GM12878 (cell line): ENCODE data around the gene UBAC2. TPM values are rescaled to one million over a fixed set of nuclear protein-coding genes. Genes with fewer than 3 reads are reported as not detected.

Source experiments
- ATAC-seq: fragments of 200-7000 bp; cut with Tn5 transposase; 3 replicates; pipeline ENCODE4 v1.9.1; 2020; ENCODE audit warnings: mild to moderate bottlenecking, moderate library complexity
- BruUV-seq: library from RNA; stranded (reverse); fragments of 400-500 nt; replicated peaks from 2 replicates; lab custom pipeline; 2021; lab: Mats Ljungman, UMichigan
- CTCF ChIA-PET: fragments of 300-600 bp; sonication (Branson Sonifier 250); formaldehyde crosslinking; extraction: SDS; loops from one replicate; lab custom pipeline; 2021; ENCODE audit warnings: inconsistent platforms; lab: Yijun Ruan, JAX
- POLR2A ChIA-PET: fragments of 350-600 bp; formaldehyde crosslinking; extraction: SDS; loops from one replicate; lab custom pipeline; 2021; ENCODE audit warnings: inconsistent platforms; lab: Charles Lee
- RAD21 ChIA-PET: fragments of 300-600 bp; sonication (Branson Sonifier 250); formaldehyde crosslinking; loops from one replicate; lab custom pipeline; 2023; ENCODE audit warnings: antibody characterized with exemption; ENCODE audit not compliant: unreplicated experiment; lab: Charles Lee
- SMC1A ChIA-PET: fragments of 300-600 bp; sonication (Branson Sonifier 250); formaldehyde crosslinking; loops from one replicate; lab custom pipeline; 2023; ENCODE audit not compliant: unreplicated experiment, uncharacterized antibody; lab: Charles Lee
- DNase-seq: peaks from one replicate; pipeline ENCODE4 v3.0.0-alpha.2; 2011; ENCODE audit warnings: low read depth, low spot score
- FAIRE-seq: peaks from 3 replicates; lab custom pipeline; 2011; peaks lifted over from hg19 to GRCh38; lab: Jason Lieb, UNC
- H2AFZ ChIP-seq: 2 replicates; pipeline ENCODE4 v1.6.0; 2011; ENCODE audit warnings: low read depth, low read length, control low read depth; ENCODE audit not compliant: control insufficient read depth
- H3K27ac ChIP-seq: 2 replicates; pipeline ENCODE4 v1.5.1; 2011; ENCODE audit warnings: control low read depth; ENCODE audit not compliant: control insufficient read depth, insufficient read depth
- H3K27me3 ChIP-seq, 2 experiments: replicated peaks in 1 of 2; 2 replicates each; pipeline versions ENCODE4 v1.6.0 to v1.6.1; 2011; ENCODE audit warnings: low read length in 1 of 2; ENCODE audit not compliant: control insufficient read depth in 2 of 2, insufficient read depth in 2 of 2
- H3K36me3 ChIP-seq, 2 experiments: 2 replicates each; pipeline ENCODE4 v1.5.1; 2011; ENCODE audit warnings: low read length in 1 of 2; ENCODE audit not compliant: control insufficient read depth in 2 of 2, insufficient read depth in 2 of 2
- H3K4me1 ChIP-seq: 2 replicates; pipeline ENCODE4 v1.6.1; 2011; ENCODE audit warnings: mild to moderate bottlenecking, low read length, moderate library complexity, mixed read lengths; ENCODE audit not compliant: control insufficient read depth, insufficient read depth
- H3K4me2 ChIP-seq: 2 replicates; pipeline ENCODE4 v1.6.0; 2011; ENCODE audit warnings: control low read depth; ENCODE audit not compliant: control insufficient read depth, insufficient read depth
- H3K4me3 ChIP-seq: fragments of 200-600 bp; sonication (generic); 2 replicates; pipeline ENCODE4 v1.5.1; 2016
- H3K79me2 ChIP-seq: 2 replicates; pipeline ENCODE4 v1.6.0; 2011; ENCODE audit warnings: low read length; ENCODE audit not compliant: control insufficient read depth, insufficient read depth
- H3K9ac ChIP-seq: 2 replicates; pipeline ENCODE4 v1.8.0; 2011; ENCODE audit warnings: low read length, control low read depth, mixed read lengths; ENCODE audit not compliant: control insufficient read depth, insufficient read depth
- H3K9me3 ChIP-seq: replicated peaks from 3 replicates; pipeline ENCODE4 v1.5.1; 2011; ENCODE audit warnings: mild to moderate bottlenecking, low read length; ENCODE audit not compliant: control insufficient read depth, insufficient read depth
- H4K20me1 ChIP-seq: 2 replicates; pipeline ENCODE4 v1.6.0; 2011; ENCODE audit not compliant: control insufficient read depth, insufficient read depth
- ASH2L ChIP-seq: fragments of 300-600, 200-600 bp; sonication (generic); IDR thresholded peaks from 2 replicates; pipeline ENCODE4 v1.6.1; 2017; ENCODE audit warnings: low read depth, mild to moderate bottlenecking, borderline replicate concordance
- ATF2 ChIP-seq: IDR thresholded peaks from 2 replicates; pipeline ENCODE4 v1.6.1; 2012; ENCODE audit warnings: low read length, inconsistent platforms
- CBX3 ChIP-seq: fragments of 200-600 bp; sonication (generic); IDR thresholded peaks from 2 replicates; pipeline ENCODE4 v1.6.1; 2016; ENCODE audit warnings: low read depth, borderline replicate concordance
- CHD1 ChIP-seq: IDR thresholded peaks from 2 replicates; pipeline ENCODE4 v1.6.1; 2012; ENCODE audit warnings: low read depth, low read length, improper control_type of control experiment
- E2F8 ChIP-seq: fragments of 450-650 bp; IDR thresholded peaks from 2 replicates; pipeline ENCODE4 v1.6.1; 2018; ENCODE audit warnings: mild to moderate bottlenecking, low read depth, moderate library complexity; ENCODE audit not compliant: partially characterized antibody
- GABPA ChIP-seq: IDR thresholded peaks from 2 replicates; pipeline ENCODE4 v1.6.1; 2014; ENCODE audit warnings: antibody characterized with exemption, low read depth, mild to moderate bottlenecking, inconsistent platforms
- MLLT1 ChIP-seq: fragments of 450-650 bp; IDR thresholded peaks from 2 replicates; pipeline ENCODE4 v1.6.1; 2016; ENCODE audit warnings: mild to moderate bottlenecking
- STAT3 ChIP-seq: IDR thresholded peaks from 2 replicates; pipeline ENCODE4 v1.6.1; 2011; ENCODE audit warnings: low read depth, low read length, improper control_type of control experiment
- TAF1 ChIP-seq: IDR thresholded peaks from 2 replicates; pipeline ENCODE4 v1.6.1; 2011; ENCODE audit warnings: mild to moderate bottlenecking, low read depth, low read length, borderline replicate concordance
- WGBS: methylation state at CpG from one replicate; pipeline ENCODE4 v1.1.6; 2016; ENCODE audit warnings: low lambda C conversion rate; ENCODE audit not compliant: insufficient replicate concordance, insufficient coverage; ENCODE audit errors: missing lambda C conversion rate; 5-methylcytosine and 5-hydroxymethylcytosine counted together
- in situ Hi-C: fragments of 300-500 bp; cut with MboI; formaldehyde crosslinking; loops from 9 replicates; pipeline ENCODE4 v1.14.3; 2018; ENCODE audit warnings: mixed read lengths
- intact Hi-C: fragments of 100-400 bp; cut with micrococcal nuclease; formaldehyde crosslinking; loops from one replicate; pipeline ENCODE4 v1.14.2; 2022; ENCODE audit not compliant: unreplicated experiment
- polyA plus RNA-seq, 11 experiments: library from polyadenylated mRNA; depleted of rRNA in 4 of 11; unstranded in 6 of 11; stranded (reverse) in 5 of 11; fragments of >200 nt; fragmentation: Nextera tagmentation in 4 of 11; fragmentation: Illumina TruSeq in 1 of 11; extraction: Ambion mirVana in 4 of 11; extraction: Trizol in 1 of 11; gene quantifications; 1 replicate in 1 of 11; 2 replicates in 10 of 11; pipeline versions ENCODE4 v1.2.1 to v1.2.3, GENCODE V29; 2011 to 2016; ENCODE audit warnings: inconsistent platforms in 2 of 11, missing spikeins in 2 of 11, low read depth in 1 of 11
- total RNA-seq, 4 experiments: library from RNA; depleted of rRNA in 3 of 4; stranded (reverse); fragments of >200 nt in 3 of 4; fragmentation: Illumina TruSeq in 1 of 4; extraction: Trizol in 1 of 4; gene quantifications; 2 replicates each; pipeline versions ENCODE4 v1.2.1 to v1.2.3, GENCODE V29; 2013 to 2021

UBAC2 gene
- total and polyA plus RNA-seq, 10 of the 15 experiments (the other 5 are each of a cell fraction or from before 2014, with no cell fraction given) = 3.0 to 54.6 (median 17.4) TPM

GRCh38 chr13:99340638-99341037, 140.0 kb downstream of the UBAC2 start:
- peaks cover 0 to 2% of the 10 kb centered on the region in 2 experiments; a peak in 3 of 4 replicates for H3K36me3 ChIP-seq
- H2AFZ ChIP-seq = no peak overlapping the region
- H3K4me3 ChIP-seq = no peak overlapping the region
- no peak overlapping the region for H3K4me2 ChIP-seq
- RAD21 ChIA-PET = no interaction called here
- SMC1A ChIA-PET = interaction anchor here (1.3 to 1.8 kb wide), 4 partner anchors 12 to 25 kb away, joined by 4 to 7 read pairs (median 5); no protein-coding TSS in a partner anchor
- POLR2A ChIA-PET = interaction anchor here (1.3 to 1.5 kb wide), 2 partner anchors 11 to 17 kb away, joined by 3 read pairs; no protein-coding TSS in a partner anchor
- no TSS peak for BruUV-seq
- TF ChIP-seq CBX3 = no peak
- TF ChIP-seq GABPA = no peak
- DNase-seq (no peak), ATAC-seq (no peak), FAIRE-seq (no peak)
- intact Hi-C loops (no loop called here), in situ Hi-C loops (no loop called here)
- no peak overlapping the region for H3K27ac ChIP-seq
- CTCF ChIA-PET = interaction anchor here (0.9 to 1.6 kb wide), 2 partner anchors 16 to 71 kb away, joined by 3 to 6 read pairs; no protein-coding TSS in a partner anchor
- 0 out of 2 replicates have a peak, but pooled peaks cover 5% of the 10 kb centered on the region for H3K4me1 ChIP-seq
- no peak overlapping the region for H3K9ac ChIP-seq
- H3K27me3 ChIP-seq = no peaks in the 10 kb centered on the region
- no peaks in the 10 kb centered on the region for H3K9me3 ChIP-seq
- no peaks in the 10 kb centered on the region for H3K79me2 ChIP-seq
- no peaks in the 10 kb centered on the region for H4K20me1 ChIP-seq

- intact Hi-C loops = no loop called here
- POLR2A ChIA-PET = interaction anchor here (1.3 to 1.5 kb wide), 3 partner anchors 10 to 19 kb away, joined by 3 read pairs; no protein-coding TSS in a partner anchor
- Histone ChIP-seq H3K79me2 (no peaks in the 10 kb centered on the region), H3K9me3 (no peaks in the 10 kb centered on the region), H3K27ac (no peak overlapping the region), H3K4me1 (peaks cover 13% of the 10 kb centered on the region), H3K27me3 (no peaks in the 10 kb centered on the region), H2AFZ (no peak overlapping the region), H3K36me3 (peaks cover 0 to 2% of the 10 kb centered on the region in 2 experiments; a peak in 3 of 4 replicates), H3K4me2 (no peak overlapping the region), H3K4me3 (no peak overlapping the region), H4K20me1 (no peaks in the 10 kb centered on the region), H3K9ac (no peak overlapping the region)
- ATAC-seq (no peak), DNase-seq (no peak), FAIRE-seq (no peak)
- WGBS = 93% methylated on average over 16 of the region's 16 CpGs
- in situ Hi-C loops = no loop called here
- CTCF ChIA-PET = interaction anchor here (0.8 to 1.5 kb wide), 2 partner anchors 11 to 33 kb away, joined by 3 to 4 read pairs; no protein-coding TSS in a partner anchor
- BruUV-seq = TSS peak; percentile 59
- RAD21 ChIA-PET = interaction anchor here (1.0 kb wide), 1 partner anchor 17 kb away, joined by 3 read pairs; no protein-coding TSS in a partner anchor
- no peak for TF ChIP-seq ASH2L
- TF ChIP-seq TAF1 = no peak
- TF ChIP-seq CHD1 = no peak
- no peak for TF ChIP-seq STAT3
- TF ChIP-seq MLLT1 = no peak
- no peak for TF ChIP-seq E2F8
- TF ChIP-seq ATF2 = no peak
- SMC1A ChIA-PET = interaction anchor here (0.8 to 1.8 kb wide), 5 partner anchors 11 to 56 kb away, joined by 3 to 7 read pairs (median 3); no protein-coding TSS in a partner anchor
Observed at GRCh38 chr13:99341969-99342722, 141.5 kb downstream of the UBAC2 start.
